Thyroid gland (tissue), 4 donors: ENCODE data around the gene TESK2. TPM values are rescaled to one million over a fixed set of nuclear protein-coding genes. Genes with fewer than 3 reads are reported as not detected.
"Not testable (repeated sequence)": the region's sequence is repeated elsewhere in the genome, so short reads cannot be mapped to it uniquely, and the experiment has no call there.

Source experiments
- DNase-seq, 2 donors: peaks; one replicate each; pipeline ENCODE4 v3.0.0-alpha.2; 2019
- H3K27ac ChIP-seq, 3 donors: fragments of 200-600 bp; sonication (generic); 1 replicate in 2 of 3; 2 replicates in 1 of 3; pipeline ENCODE4 v1.5.1; 2016 to 2019; ENCODE audit warnings: mild to moderate bottlenecking in 1 of 3, moderate library complexity in 1 of 3
- H3K27me3 ChIP-seq: fragments of 200-600 bp; sonication (generic); one replicate; pipeline ENCODE4 v1.5.1; 2019
- H3K36me3 ChIP-seq, 2 donors: fragments of 200-600 bp; sonication (generic); one replicate each; pipeline ENCODE4 v1.5.1; 2016 to 2019
- H3K4me1 ChIP-seq, 2 donors: fragments of 200-600 bp; sonication (generic); one replicate each; pipeline ENCODE4 v1.5.1; 2017 to 2019
- H3K4me3 ChIP-seq, 3 donors: fragments of 200-600 bp; sonication (generic); replicated peaks in 1 of 3; 1 replicate in 2 of 3; 2 replicates in 1 of 3; pipeline ENCODE4 v1.5.1; 2016; ENCODE audit warnings: mild to moderate bottlenecking in 1 of 3
- H3K9me3 ChIP-seq: fragments of 200-600 bp; sonication (generic); one replicate; pipeline ENCODE4 v1.5.1; 2017
- CTCF ChIP-seq, 6 experiments: fragments of 200-600 bp in 3 of 6; fragments of 450-650 bp in 3 of 6; sonication (generic) in 3 of 6; IDR thresholded peaks; one replicate each; pipeline ENCODE4 v1.5.1; 2016 to 2019; ENCODE audit warnings: antibody characterized with exemption in 6 of 6, mild to moderate bottlenecking in 2 of 6, inconsistent platforms in 1 of 6, moderate library complexity in 1 of 6
- POLR2A ChIP-seq, 2 donors: fragments of 450-650 bp; IDR thresholded peaks; one replicate each; pipeline ENCODE4 v1.6.1; 2017; ENCODE audit warnings: antibody characterized with exemption in 2 of 2, mild to moderate bottlenecking in 2 of 2, moderate library complexity in 1 of 2
- WGBS, 2 donors: methylation state at CpG; one replicate each; pipeline ENCODE4 v1.1.5; 2017; 5-methylcytosine and 5-hydroxymethylcytosine counted together
- intact Hi-C: fragments of 100-400 bp; cut with DNase I; formaldehyde crosslinking; loops from one replicate; pipeline ENCODE4 v1.15.1; 2023
- total RNA-seq, 4 donors: library from RNA; depleted of rRNA; stranded (reverse); fragments of >200 nt; gene quantifications; one replicate each; pipeline ENCODE4 v1.2.3, GENCODE V29; 2016

The TESK2 gene
- total RNA-seq, 4 donors from 2014 or later: 4.8 to 5.7 (median 5.5) TPM

GRCh38 chr1:45521413-45522323, 30.7 kb upstream of the TESK2 start, which contains the start of gene PRDX1:
Gene PRDX1 (minus strand): TSS chr1:45521884. CDS start chr1:45519043, 2,841 bp downstream.
- DNase-seq: peak; percentile 96 to 97
- peak; percentile 99 to 100 for TF ChIP-seq POLR2A (IDR thresholded peaks at IDR 0.05)
- TF ChIP-seq CTCF (IDR thresholded peaks at IDR 0.05): peak in 3 of 6 experiments; percentile 17 to 44 (median 27)
- intact Hi-C loops: no loop called here
- H3K36me3 ChIP-seq: peaks cover 5 to 12% of the 10 kb centered on the region in 2 donors
- H3K27me3 ChIP-seq: no peaks in the 10 kb centered on the region
- H3K9me3 ChIP-seq: no peaks in the 10 kb centered on the region
- H3K4me1 ChIP-seq: peaks cover 35% of the 10 kb centered on the region in 2 donors
- peak within 1 kb of the TSS; percentile 96 to 99 (median 98) for H3K27ac ChIP-seq
- WGBS, 2 donors: 1 to 2% methylated on average over 21 to 26 of the region's 72 CpGs
- H3K4me3 ChIP-seq: peak within 1 kb of the TSS; percentile 95 to 100 (median 98)

GRCh38 chr1:45519774-45520173, 28.8 kb upstream of the TESK2 start:
- H3K9me3 ChIP-seq, intact Hi-C loops, H3K4me3 ChIP-seq, H3K27me3 ChIP-seq: not testable (repeated sequence)
- Histone ChIP-seq H3K4me1 (peaks cover 31 to 33% of the 10 kb centered on the region in 2 donors), H3K36me3 (peaks cover 24 to 29% of the 10 kb centered on the region in 2 donors), H3K27ac (peak overlapping the region in 2 of 3 donors; percentile 24 to 99)
- peak; percentile 20 to 34 for DNase-seq
- WGBS, 2 donors: 49 to 52% methylated on average over 16 of the region's 16 CpGs

GRCh38 chr1:45518910-45519309, 27.9 kb upstream of the TESK2 start:
- intact Hi-C loops: no loop called here

GRCh38 chr1:45518366-45518765, 27.4 kb upstream of the TESK2 start:
- H3K27me3 ChIP-seq, H3K4me3 ChIP-seq, H3K27ac ChIP-seq, DNase-seq, intact Hi-C loops, H3K9me3 ChIP-seq: not testable (repeated sequence)
- Histone ChIP-seq H3K4me1 (peaks cover 33 to 43% of the 10 kb centered on the region in 2 donors), H3K36me3 (peaks cover 36 to 43% of the 10 kb centered on the region in 2 donors)
- 95% methylated on average over 4 of the region's 4 CpGs for WGBS, 2 donors

More at GRCh38 chr1:45518910-45519309, 27.9 kb upstream of the TESK2 start:
- 0 to 7% methylated on average over 1 of the region's 1 CpG for WGBS, 2 donors
- TF ChIP-seq CTCF (IDR thresholded peaks at IDR 0.05) (no peak), POLR2A (IDR thresholded peaks at IDR 0.05) (no peak)
- peak; percentile 22 to 31 for DNase-seq
- no peaks in the 10 kb centered on the region for H3K9me3 ChIP-seq
- H3K27ac ChIP-seq: peak overlapping the region in 2 of 3 donors; percentile 24 to 99
- no peaks in the 10 kb centered on the region for H3K27me3 ChIP-seq
- H3K36me3 ChIP-seq: peaks cover 31 to 37% of the 10 kb centered on the region in 2 donors
- H3K4me3 ChIP-seq: no peak overlapping the region
- H3K4me1 ChIP-seq: peaks cover 33 to 40% of the 10 kb centered on the region in 2 donors

- H3K4me3 ChIP-seq: no peak overlapping the region
- H3K4me1 ChIP-seq: peaks cover 28 to 35% of the 10 kb centered on the region in 2 donors
- 82 to 88% methylated on average over 4 of the region's 4 CpGs for WGBS, 2 donors
- H3K27me3 ChIP-seq: no peaks in the 10 kb centered on the region
- no peaks in the 10 kb centered on the region for H3K9me3 ChIP-seq
- H3K27ac ChIP-seq: peak overlapping the region in 1 of 3 donors; percentile 48
- peaks cover 53 to 62% of the 10 kb centered on the region in 2 donors for H3K36me3 ChIP-seq
- intact Hi-C loops: no loop called here
- TF ChIP-seq POLR2A (IDR thresholded peaks at IDR 0.05): no peak
- TF ChIP-seq CTCF (IDR thresholded peaks at IDR 0.05): no peak
- DNase-seq: no peak
Observed at GRCh38 chr1:45516465-45516864, 25.5 kb upstream of the TESK2 start.

- WGBS, 2 donors: 48 to 64% methylated on average over 3 of the region's 3 CpGs
- TF ChIP-seq CTCF (IDR thresholded peaks at IDR 0.05): no peak
- TF ChIP-seq POLR2A (IDR thresholded peaks at IDR 0.05): no peak
- peaks cover 57 to 66% of the 10 kb centered on the region in 2 donors for H3K36me3 ChIP-seq
- no peak overlapping the region for H3K27ac ChIP-seq
- no peak overlapping the region for H3K4me3 ChIP-seq
- H3K9me3 ChIP-seq: no peaks in the 10 kb centered on the region
- peaks cover 28 to 35% of the 10 kb centered on the region in 2 donors for H3K4me1 ChIP-seq
- DNase-seq: no peak
- no peaks in the 10 kb centered on the region for H3K27me3 ChIP-seq
- intact Hi-C loops: no loop called here
Observed at GRCh38 chr1:45516036-45516435, 25.1 kb upstream of the TESK2 start.

GRCh38 chr1:45513532-45514260, 22.7 kb upstream of the TESK2 start:
- not testable (repeated sequence) for H3K4me3 ChIP-seq, H3K9me3 ChIP-seq, DNase-seq, H3K27me3 ChIP-seq
- H3K4me1 ChIP-seq: peaks cover 17 to 26% of the 10 kb centered on the region in 2 donors
- WGBS, 2 donors: 58 to 78% methylated on average over 9 of the region's 9 CpGs
- H3K36me3 ChIP-seq: peaks cover 65 to 84% of the 10 kb centered on the region in 2 donors
- intact Hi-C loops: loop anchor here (5.0 kb wide), 1 partner anchor 54 kb away; no protein-coding TSS in a partner anchor
- H3K27ac ChIP-seq: peak overlapping the region in 1 of 3 donors; percentile 13
